GM12892 (cell line): Measurements from ENCODE around the gene CISTR.
A peak's percentile ranks its signal among the peaks of the same experiment; 100 is the strongest.

Source experiments
- DNase-seq: peaks from one replicate; pipeline ENCODE4 v3.0.0; 2011; ENCODE audit not compliant: insufficient read length
- FAIRE-seq: peaks from 2 replicates; lab custom pipeline; 2011; peaks lifted over from hg19 to GRCh38; lab: Jason Lieb, UNC
- POLR2A ChIP-seq: IDR thresholded peaks from 2 replicates; pipeline ENCODE4 v1.6.1; 2011; ENCODE audit warnings: low read depth, low read length, control low read depth
- POLR2AphosphoS5 ChIP-seq: IDR thresholded peaks from 2 replicates; pipeline ENCODE4 v1.6.1; 2011; ENCODE audit warnings: low read depth, low read length, control low read depth
- TAF1 ChIP-seq: IDR thresholded peaks from 2 replicates; pipeline ENCODE4 v1.6.1; 2011; ENCODE audit warnings: low read depth, mild to moderate bottlenecking, control low read depth, low read length, borderline replicate concordance

The CISTR gene

DNA sequence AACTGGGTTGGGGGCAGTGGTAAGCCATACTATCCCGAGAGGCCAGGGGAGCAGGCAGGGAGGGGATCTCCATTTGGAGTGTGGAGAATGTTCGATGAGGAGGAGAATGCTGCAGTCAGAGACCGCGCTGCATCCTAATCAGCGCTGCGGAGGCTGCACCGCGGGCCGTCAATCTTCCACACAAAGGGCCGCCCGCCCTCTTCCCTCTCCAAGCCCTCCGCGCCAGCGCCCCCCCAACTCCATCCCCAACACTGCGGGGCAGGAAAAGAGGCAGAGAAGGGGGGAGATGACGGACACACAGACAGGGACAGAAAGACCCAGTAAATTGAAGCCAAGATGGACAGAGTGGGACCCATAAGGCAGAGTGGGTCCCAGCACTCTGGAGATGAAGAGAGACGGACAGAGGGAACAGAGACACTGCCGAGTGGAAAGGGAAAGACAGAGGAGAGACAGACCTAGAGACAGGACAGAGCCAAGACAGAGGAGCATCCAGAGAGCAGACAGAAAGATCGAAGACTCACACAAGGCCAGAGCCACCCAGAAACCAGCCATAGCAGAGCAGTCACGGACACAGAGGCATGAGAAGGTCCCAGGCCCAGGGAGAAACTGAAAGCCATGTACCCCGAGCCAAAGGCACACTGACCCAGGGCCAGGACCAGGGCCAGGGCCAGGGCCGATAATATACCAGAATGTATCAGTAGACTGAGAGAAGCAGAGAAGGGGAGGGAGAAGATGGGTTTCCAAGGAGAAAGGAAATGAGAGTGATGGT is 3.5 kb downstream of the CISTR start:
- no peak for TF ChIP-seq POLR2A
- TF ChIP-seq TAF1: no peak
- TF ChIP-seq POLR2AphosphoS5: no peak
- DNase-seq: no peak
- FAIRE-seq: no peak

- FAIRE-seq: no peak
- TF ChIP-seq POLR2AphosphoS5 (no peak), POLR2A (no peak), TAF1 (no peak)
- DNase-seq: no peak
Observed at GRCh38 chr12:53747095-53747494, 4.7 kb downstream of the CISTR start.

GRCh38 chr12:53746592-53747092 is 5.1 kb downstream of the CISTR start:
- peak; percentile 88 for FAIRE-seq
- peak; percentile 70 for DNase-seq
- no peak for TF ChIP-seq TAF1
- TF ChIP-seq POLR2AphosphoS5: no peak
- TF ChIP-seq POLR2A: no peak

DNA sequence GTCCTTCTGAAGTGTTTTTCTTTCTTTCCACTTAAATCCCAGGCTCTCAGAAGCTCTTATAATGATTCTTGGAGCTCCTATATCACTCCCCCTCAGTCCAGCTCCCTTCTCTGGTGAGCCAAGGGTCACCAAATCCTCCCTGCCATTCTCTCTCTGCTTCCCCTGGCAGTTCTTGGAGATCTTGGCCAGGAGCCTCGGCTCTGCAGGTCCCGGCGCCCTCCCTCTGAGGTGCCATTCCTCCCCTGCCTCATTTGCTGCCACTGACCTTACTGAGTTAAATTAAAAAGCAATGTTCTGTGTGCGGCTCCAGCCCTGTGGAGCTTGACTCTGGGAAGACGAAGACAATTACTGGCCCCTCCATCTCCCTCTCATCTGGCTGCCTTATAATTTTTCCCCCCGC is 7.0 kb downstream of the CISTR start:
- TF ChIP-seq POLR2AphosphoS5 (no peak), TAF1 (no peak), POLR2A (no peak)
- DNase-seq (no peak), FAIRE-seq (no peak)

DNA sequence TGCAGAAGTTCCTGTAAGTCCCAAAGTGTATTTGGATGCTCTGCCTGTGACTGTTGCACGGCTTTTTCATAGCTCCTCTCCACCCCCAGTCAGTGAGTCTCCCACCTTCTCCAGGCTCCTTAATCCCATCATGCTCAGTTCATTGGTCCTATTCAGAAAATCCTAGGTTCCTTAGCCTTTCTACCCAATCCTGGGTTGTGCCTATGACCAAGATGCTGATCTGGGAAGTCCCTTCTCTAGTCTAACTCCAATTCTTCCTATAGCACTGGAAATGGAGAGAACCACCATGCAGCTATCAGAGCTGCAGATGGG is 7.7 kb downstream of the CISTR start:
- TF ChIP-seq POLR2AphosphoS5 (no peak), POLR2A (no peak), TAF1 (no peak)
- DNase-seq: no peak
- FAIRE-seq: no peak

- FAIRE-seq (peak; percentile 91), DNase-seq (peak; percentile 67)
- TF ChIP-seq POLR2A (no peak), POLR2AphosphoS5 (no peak), TAF1 (no peak)
Observed at GRCh38 chr12:53743266-53744129, 8.3 kb downstream of the CISTR start.

DNA sequence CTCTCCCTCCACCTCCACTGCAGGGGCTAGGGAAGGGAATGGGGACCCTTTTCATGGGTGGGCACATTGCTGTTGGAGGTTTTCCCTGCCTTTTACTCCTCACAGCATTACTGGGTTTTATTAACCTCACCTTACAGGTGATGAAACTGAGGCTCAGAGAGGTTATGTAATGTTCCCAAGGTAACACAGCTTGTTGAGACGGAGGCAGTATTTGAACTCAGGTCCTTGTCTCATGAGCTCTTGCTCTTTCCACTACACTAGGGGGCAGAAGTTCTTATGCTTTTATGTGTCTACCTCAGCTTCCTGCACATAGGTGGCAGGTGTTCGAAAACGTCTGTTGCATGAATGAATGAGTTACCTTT is 11.7 kb downstream of the CISTR start:
- DNase-seq: no peak
- no peak for FAIRE-seq
- TF ChIP-seq POLR2AphosphoS5: no peak
- TF ChIP-seq TAF1: no peak
- no peak for TF ChIP-seq POLR2A

DNA sequence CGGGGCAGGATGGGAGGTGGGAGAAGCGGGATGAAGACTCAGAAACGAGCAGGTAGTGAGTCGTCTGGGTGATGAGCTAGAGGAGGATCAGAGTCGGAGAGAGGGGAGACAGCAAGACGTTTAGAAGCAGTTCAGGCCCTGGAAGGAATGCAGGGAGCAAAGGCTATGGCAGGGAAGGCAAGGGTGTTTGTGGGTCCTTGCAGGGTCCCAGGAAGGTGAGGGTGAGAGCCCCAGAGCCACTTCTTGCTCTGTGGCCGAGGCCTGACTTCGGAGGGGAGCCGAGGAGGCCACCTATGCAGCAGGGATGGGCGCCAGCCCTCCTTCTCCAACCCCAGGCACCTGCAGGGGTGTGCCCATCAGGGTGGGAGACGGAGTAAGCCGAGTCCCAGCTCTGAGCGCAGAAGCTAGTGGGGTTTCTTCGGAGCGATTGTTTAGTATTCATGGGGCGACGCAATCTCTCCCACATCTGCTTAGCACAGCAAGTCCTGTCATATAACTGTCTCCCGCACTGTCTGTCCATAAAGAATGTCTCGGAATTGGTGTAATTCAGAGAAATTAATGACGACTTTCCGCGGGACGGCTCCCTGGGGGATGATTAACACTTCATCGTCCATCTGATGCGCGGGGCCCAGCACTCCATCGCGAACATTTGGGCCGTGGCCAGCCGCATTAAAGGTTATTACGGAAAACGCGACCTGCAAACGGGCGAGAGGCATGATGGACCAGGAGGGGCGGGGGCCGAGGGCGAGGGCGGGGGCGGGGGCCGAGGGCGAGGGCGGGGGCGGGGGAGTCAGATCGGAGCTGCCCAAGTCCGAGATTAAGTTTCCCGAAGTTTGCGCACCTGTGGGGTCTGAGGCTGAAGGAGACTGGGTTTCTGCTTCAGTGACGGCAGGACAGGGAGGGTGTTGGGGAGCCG is 12.3 kb downstream of the CISTR start:
- no peak for FAIRE-seq
- no peak for DNase-seq
- TF ChIP-seq POLR2A: no peak
- no peak for TF ChIP-seq TAF1
- TF ChIP-seq POLR2AphosphoS5: no peak

DNA sequence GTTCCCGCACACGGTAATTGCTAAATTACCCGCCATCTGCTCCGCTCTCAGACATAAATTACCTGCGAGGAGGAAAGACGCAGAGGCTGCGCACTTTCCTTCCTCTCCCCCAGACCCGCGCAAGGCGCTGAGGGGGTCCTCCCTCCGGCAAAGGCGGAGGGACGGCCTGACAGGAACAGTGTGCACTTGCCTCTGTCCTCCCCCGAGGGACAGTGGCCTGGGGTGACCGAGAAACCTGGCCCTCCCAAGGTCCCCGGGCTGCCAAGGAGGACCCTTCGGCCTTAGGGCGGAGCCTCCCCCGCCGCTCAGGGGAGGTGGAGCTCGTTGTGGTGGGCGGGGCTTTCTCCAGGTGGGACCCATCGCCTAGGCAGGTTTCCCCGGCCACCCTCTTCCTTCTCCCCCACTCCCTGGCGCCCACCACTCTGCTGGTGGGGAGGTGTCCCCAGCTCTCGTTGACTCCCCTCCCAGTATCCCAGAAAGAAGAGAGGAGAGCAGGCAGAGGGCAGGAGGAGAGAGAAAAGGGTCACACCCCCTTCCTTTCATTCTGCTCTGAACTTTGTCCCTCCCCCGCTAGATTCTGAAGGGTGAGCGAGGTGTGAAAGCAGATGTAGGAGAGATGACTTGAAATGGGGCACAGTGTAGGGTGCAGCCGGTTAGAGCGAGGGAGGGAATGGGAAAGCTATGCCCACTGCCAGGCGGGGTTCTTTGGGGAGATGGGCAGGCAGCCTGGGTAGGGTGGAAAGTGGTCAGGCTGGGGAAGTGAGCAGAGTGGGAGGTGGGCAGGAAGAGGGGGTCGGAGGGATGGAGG is 13.2 kb downstream of the CISTR start:
- DNase-seq (no peak), FAIRE-seq (no peak)
- no peak for TF ChIP-seq POLR2A
- TF ChIP-seq POLR2AphosphoS5: no peak
- no peak for TF ChIP-seq TAF1

DNA sequence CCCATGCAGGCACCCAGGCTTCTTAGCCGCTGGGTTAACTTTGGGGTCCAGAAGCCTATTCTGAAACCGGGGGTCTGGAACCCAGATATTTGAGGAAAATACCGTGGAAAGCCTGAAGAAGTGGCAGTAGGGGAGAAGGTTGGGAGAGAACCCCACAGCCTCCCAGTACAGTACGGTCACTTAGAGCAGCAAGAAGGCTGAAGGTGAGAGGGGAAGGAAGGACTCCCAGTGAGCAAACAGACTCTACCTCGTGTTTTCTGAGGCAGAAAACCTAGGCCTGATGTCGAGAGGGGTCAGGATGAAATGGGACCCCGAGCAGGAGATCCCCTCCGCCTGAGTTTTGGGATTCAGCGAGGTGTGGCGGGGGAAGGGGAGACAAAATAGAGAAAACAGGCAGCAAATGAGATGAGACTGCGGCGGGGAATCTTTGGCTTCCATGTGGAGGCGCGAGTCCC is 13.8 kb downstream of the CISTR start:
- TF ChIP-seq POLR2A: no peak
- TF ChIP-seq TAF1: no peak
- no peak for TF ChIP-seq POLR2AphosphoS5
- FAIRE-seq: no peak
- DNase-seq: no peak

GRCh38 chr12:53737093-53737808 is 14.5 kb downstream of the CISTR start:
- TF ChIP-seq POLR2AphosphoS5 (no peak), POLR2A (no peak), TAF1 (no peak)
- no peak for DNase-seq
- FAIRE-seq: no peak
